OCI-LY3 (cell line): Measurements from ENCODE around the gene CD300LF.

Experiments used
- H2AFZ ChIP-seq: fragments of 200-600, 300-600 bp; shearing (Covaris generic); 2 replicates; pipeline ENCODE4 v1.6.0; 2014; ENCODE audit warnings: antibody characterized with exemption, low read depth, low read length
- H3K27ac ChIP-seq: fragments of 200-600, 300-600 bp; sonication (generic); 2 replicates; pipeline ENCODE4 v1.5.1; 2014; ENCODE audit warnings: mild to moderate bottlenecking, low read length, moderate library complexity, mixed read lengths
- H3K27me3 ChIP-seq: fragments of 200-600, 300-600 bp; sonication (generic); 2 replicates; pipeline ENCODE4 v1.6.1; 2014; ENCODE audit warnings: low read depth, low read length, mixed read lengths
- H3K36me3 ChIP-seq: fragments of 200-600, 300-600 bp; sonication (generic); replicated peaks from 2 replicates; pipeline ENCODE3; 2014; ENCODE audit warnings: low read depth, low read length, mixed read lengths
- H3K4me1 ChIP-seq: fragments of 300-600, 200-600 bp; sonication (generic); 2 replicates; pipeline ENCODE4 v1.6.1; 2014; ENCODE audit warnings: low read length, mixed read lengths
- H3K4me2 ChIP-seq: fragments of 200-600, 300-600 bp; sonication (generic); 2 replicates; pipeline ENCODE4 v1.6.1; 2014; ENCODE audit warnings: low read length, mixed read lengths
- H3K4me3 ChIP-seq: fragments of 300-600, 200-600 bp; sonication (generic); 2 replicates; pipeline ENCODE4 v1.5.1; 2014; ENCODE audit warnings: antibody characterized with exemption, mild to moderate bottlenecking, low read length, moderate library complexity
- H3K79me2 ChIP-seq: fragments of 300-600, 200-600 bp; shearing (Covaris generic); 2 replicates; pipeline ENCODE4 v1.6.1; 2014; ENCODE audit warnings: mild to moderate bottlenecking, low read length, mixed read lengths
- H3K9ac ChIP-seq: fragments of 300-600, 200-600 bp; shearing (Covaris generic); 2 replicates; pipeline ENCODE4 v1.6.0; 2014; ENCODE audit warnings: mild to moderate bottlenecking, low read length, moderate library complexity
- H3K9me3 ChIP-seq: fragments of 200-600, 300-600 bp; shearing (Covaris generic); 2 replicates; pipeline ENCODE4 v1.6.1; 2014; ENCODE audit warnings: low read length, mixed read lengths; ENCODE audit not compliant: insufficient read depth
- H4K20me1 ChIP-seq: fragments of 200-600, 300-600 bp; sonication (generic); 2 replicates; pipeline ENCODE4 v1.6.1; 2016; ENCODE audit warnings: low read length, mixed read lengths; ENCODE audit not compliant: insufficient read depth
- CTCF ChIP-seq: fragments of 200-600, 300-600 bp; sonication (generic); IDR thresholded peaks from 2 replicates; pipeline ENCODE4 v1.5.1; 2014; ENCODE audit warnings: antibody characterized with exemption, low read length, low read depth
- EZH2phosphoT487 ChIP-seq: fragments of 200-600 bp; shearing (Covaris generic); IDR thresholded peaks from 2 replicates; pipeline ENCODE4 v1.6.1; 2018; ENCODE audit warnings: antibody characterized with exemption, mixed run types, low read depth

CD300LF gene

GRCh38 chr17:74694081-74694480 lies 18.6 kb downstream of the CD300LF start:
- Histone ChIP-seq H3K4me1 (peaks cover 25% of the 10 kb centered on the region), H3K9ac (no peak overlapping the region), H3K79me2 (no peaks in the 10 kb centered on the region), H3K36me3 (no peaks in the 10 kb centered on the region), H2AFZ (no peak overlapping the region), H3K27me3 (peaks cover 29% of the 10 kb centered on the region), H3K9me3 (no peaks in the 10 kb centered on the region), H3K27ac (no peak overlapping the region), H3K4me3 (no peak overlapping the region), H3K4me2 (no peak overlapping the region), H4K20me1 (no peaks in the 10 kb centered on the region)
- TF ChIP-seq CTCF (no peak), EZH2phosphoT487 (no peak)

- H3K9me3 ChIP-seq: no peaks in the 10 kb centered on the region
- H3K36me3 ChIP-seq: no peaks in the 10 kb centered on the region
- H3K4me2 ChIP-seq: no peak overlapping the region
- peaks cover 40% of the 10 kb centered on the region for H3K27me3 ChIP-seq
- TF ChIP-seq CTCF (no peak), EZH2phosphoT487 (no peak)
- peaks cover 25% of the 10 kb centered on the region for H3K4me1 ChIP-seq
- no peak overlapping the region for H2AFZ ChIP-seq
- H3K27ac ChIP-seq: no peak overlapping the region
- H3K9ac ChIP-seq: no peak overlapping the region
- no peaks in the 10 kb centered on the region for H3K79me2 ChIP-seq
- H3K4me3 ChIP-seq: no peak overlapping the region
- no peaks in the 10 kb centered on the region for H4K20me1 ChIP-seq
Observed at GRCh38 chr17:74691151-74691550, 21.6 kb downstream of the CD300LF start.

- no peaks in the 10 kb centered on the region for H3K9me3 ChIP-seq
- no peak overlapping the region for H3K9ac ChIP-seq
- H4K20me1 ChIP-seq: no peaks in the 10 kb centered on the region
- no peak overlapping the region for H3K27ac ChIP-seq
- H3K79me2 ChIP-seq: no peaks in the 10 kb centered on the region
- H3K36me3 ChIP-seq: no peaks in the 10 kb centered on the region
- no peak overlapping the region for H3K4me3 ChIP-seq
- H3K27me3 ChIP-seq: peaks cover 41% of the 10 kb centered on the region
- H3K4me1 ChIP-seq: peaks cover 23% of the 10 kb centered on the region
- no peak overlapping the region for H3K4me2 ChIP-seq
- TF ChIP-seq CTCF (no peak), EZH2phosphoT487 (no peak)
- H2AFZ ChIP-seq: no peak overlapping the region
Observed at GRCh38 chr17:74690409-74690825, 22.3 kb downstream of the CD300LF start.

- H4K20me1 ChIP-seq: no peaks in the 10 kb centered on the region
- H3K9me3 ChIP-seq: no peaks in the 10 kb centered on the region
- H3K4me2 ChIP-seq: no peak overlapping the region
- H3K36me3 ChIP-seq: no peaks in the 10 kb centered on the region
- no peak overlapping the region for H3K4me3 ChIP-seq
- H3K27ac ChIP-seq: no peak overlapping the region
- no peaks in the 10 kb centered on the region for H3K79me2 ChIP-seq
- H2AFZ ChIP-seq: no peak overlapping the region
- H3K27me3 ChIP-seq: peaks cover 36% of the 10 kb centered on the region
- TF ChIP-seq CTCF (no peak), EZH2phosphoT487 (no peak)
- no peak overlapping the region for H3K9ac ChIP-seq
- peaks cover 23% of the 10 kb centered on the region for H3K4me1 ChIP-seq
Observed at GRCh38 chr17:74687886-74688285, 24.8 kb downstream of the CD300LF start.
